Parathyroid adenoma (tissue), 2 donors: ENCODE measurements around the gene IWS1.

Experiments
- H2AFZ ChIP-seq: fragments of 300-600 bp; sonication (generic); one replicate; pipeline ENCODE4 v1.7.0; 2017; ENCODE audit warnings: antibody characterized with exemption, mild to moderate bottlenecking
- H3K27ac ChIP-seq: fragments of 300-600 bp; sonication (generic); one replicate; pipeline ENCODE4 v1.7.0; 2017
- H3K27me3 ChIP-seq: fragments of 300-600 bp; sonication (generic); one replicate; pipeline ENCODE4 v1.7.0; 2017; ENCODE audit warnings: low read length; ENCODE audit not compliant: control insufficient read depth, insufficient read depth
- H3K36me3 ChIP-seq: fragments of 300-600 bp; sonication (generic); one replicate; pipeline ENCODE4 v1.7.0; 2017; ENCODE audit warnings: low read length; ENCODE audit not compliant: control insufficient read depth, insufficient read depth
- H3K4me1 ChIP-seq: fragments of 300-600 bp; sonication (generic); one replicate; pipeline ENCODE4 v1.7.0; 2017; ENCODE audit warnings: control low read depth
- H3K4me2 ChIP-seq: fragments of 300-600 bp; sonication (generic); one replicate; pipeline ENCODE4 v1.7.0; 2017; ENCODE audit warnings: low read length
- H3K4me3 ChIP-seq: fragments of 300-600 bp; sonication (generic); one replicate; pipeline ENCODE4 v1.7.0; 2017; ENCODE audit warnings: low read depth, low read length
- H3K79me2 ChIP-seq: fragments of 300-600 bp; sonication (generic); one replicate; pipeline ENCODE4 v1.7.0; 2017; ENCODE audit warnings: control low read depth
- H3K9ac ChIP-seq: fragments of 300-600 bp; sonication (generic); one replicate; pipeline ENCODE4 v1.7.0; 2017; ENCODE audit warnings: mild to moderate bottlenecking
- H3K9me3 ChIP-seq: fragments of 300-600 bp; sonication (generic); one replicate; pipeline ENCODE4 v1.7.0; 2017; ENCODE audit warnings: low read length; ENCODE audit not compliant: control insufficient read depth
- CTCF ChIP-seq: fragments of 300-600 bp; sonication (generic); IDR thresholded peaks from one replicate; pipeline ENCODE4 v1.7.0; 2017; ENCODE audit warnings: antibody characterized with exemption, mild to moderate bottlenecking
- donor health status: primary hyperparathyroidism.

IWS1 gene

GRCh38 chr2:127552846-127553245 lies 26.6 kb upstream of the IWS1 start:
- no peaks in the 10 kb centered on the region for H3K4me1 ChIP-seq
- no peak for TF ChIP-seq CTCF
- H3K9me3 ChIP-seq = no peaks in the 10 kb centered on the region
- no peak overlapping the region for H2AFZ ChIP-seq
- no peaks in the 10 kb centered on the region for H3K79me2 ChIP-seq
- H3K9ac ChIP-seq = no peak overlapping the region
- H3K4me2 ChIP-seq = no peak overlapping the region
- H3K27ac ChIP-seq = no peak overlapping the region
- H3K4me3 ChIP-seq = no peak overlapping the region
- no peaks in the 10 kb centered on the region for H3K36me3 ChIP-seq
- no peaks in the 10 kb centered on the region for H3K27me3 ChIP-seq

GRCh38 chr2:127552336-127552735 lies 26.0 kb upstream of the IWS1 start:
- H3K79me2 ChIP-seq = no peaks in the 10 kb centered on the region
- H2AFZ ChIP-seq = no peak overlapping the region
- H3K9ac ChIP-seq = no peak overlapping the region
- H3K27me3 ChIP-seq = no peaks in the 10 kb centered on the region
- no peaks in the 10 kb centered on the region for H3K36me3 ChIP-seq
- H3K4me1 ChIP-seq = no peaks in the 10 kb centered on the region
- no peak overlapping the region for H3K4me3 ChIP-seq
- H3K4me2 ChIP-seq = no peak overlapping the region
- no peak overlapping the region for H3K27ac ChIP-seq
- no peak for TF ChIP-seq CTCF
- H3K9me3 ChIP-seq = no peaks in the 10 kb centered on the region

- Histone ChIP-seq H3K4me2 (no peak overlapping the region), H3K27me3 (no peaks in the 10 kb centered on the region), H3K4me3 (no peak overlapping the region), H3K9ac (no peak overlapping the region), H3K9me3 (no peaks in the 10 kb centered on the region), H3K36me3 (no peaks in the 10 kb centered on the region), H2AFZ (no peak overlapping the region), H3K4me1 (no peaks in the 10 kb centered on the region), H3K79me2 (no peaks in the 10 kb centered on the region), H3K27ac (no peak overlapping the region)
- no peak for TF ChIP-seq CTCF
These were observed 25.1 kb upstream of the IWS1 start for GRCh38 chr2:127551221-127551930.

- H3K36me3 ChIP-seq = no peaks in the 10 kb centered on the region
- H3K27ac ChIP-seq = no peak overlapping the region
- H2AFZ ChIP-seq = no peak overlapping the region
- H3K9me3 ChIP-seq = no peaks in the 10 kb centered on the region
- no peaks in the 10 kb centered on the region for H3K27me3 ChIP-seq
- no peak overlapping the region for H3K4me3 ChIP-seq
- no peak overlapping the region for H3K4me2 ChIP-seq
- no peak for TF ChIP-seq CTCF
- H3K9ac ChIP-seq = no peak overlapping the region
- H3K4me1 ChIP-seq = no peaks in the 10 kb centered on the region
- H3K79me2 ChIP-seq = no peaks in the 10 kb centered on the region
These were observed 20.5 kb upstream of the IWS1 start for GRCh38 chr2:127546797-127547196.

GRCh38 chr2:127545796-127546195 lies 19.5 kb upstream of the IWS1 start:
- H2AFZ ChIP-seq = no peak overlapping the region
- no peak overlapping the region for H3K4me2 ChIP-seq
- no peaks in the 10 kb centered on the region for H3K36me3 ChIP-seq
- H3K4me3 ChIP-seq = no peak overlapping the region
- no peaks in the 10 kb centered on the region for H3K79me2 ChIP-seq
- H3K27me3 ChIP-seq = no peaks in the 10 kb centered on the region
- no peaks in the 10 kb centered on the region for H3K4me1 ChIP-seq
- H3K9me3 ChIP-seq = no peaks in the 10 kb centered on the region
- H3K9ac ChIP-seq = no peak overlapping the region
- H3K27ac ChIP-seq = no peak overlapping the region
- TF ChIP-seq CTCF = no peak
